ENCODE data around the gene AHR. TPM values are rescaled to one million over a fixed set of nuclear protein-coding genes. Genes with fewer than 3 reads are reported as not detected.

Gene AHR
- 10.8 to 18.0 TPM (median 15.4 TPM) in 5 replicates for total RNA-seq (2022; extraction: Qiagen RNA extraction; ENCODE audit: low read depth)

DNA sequence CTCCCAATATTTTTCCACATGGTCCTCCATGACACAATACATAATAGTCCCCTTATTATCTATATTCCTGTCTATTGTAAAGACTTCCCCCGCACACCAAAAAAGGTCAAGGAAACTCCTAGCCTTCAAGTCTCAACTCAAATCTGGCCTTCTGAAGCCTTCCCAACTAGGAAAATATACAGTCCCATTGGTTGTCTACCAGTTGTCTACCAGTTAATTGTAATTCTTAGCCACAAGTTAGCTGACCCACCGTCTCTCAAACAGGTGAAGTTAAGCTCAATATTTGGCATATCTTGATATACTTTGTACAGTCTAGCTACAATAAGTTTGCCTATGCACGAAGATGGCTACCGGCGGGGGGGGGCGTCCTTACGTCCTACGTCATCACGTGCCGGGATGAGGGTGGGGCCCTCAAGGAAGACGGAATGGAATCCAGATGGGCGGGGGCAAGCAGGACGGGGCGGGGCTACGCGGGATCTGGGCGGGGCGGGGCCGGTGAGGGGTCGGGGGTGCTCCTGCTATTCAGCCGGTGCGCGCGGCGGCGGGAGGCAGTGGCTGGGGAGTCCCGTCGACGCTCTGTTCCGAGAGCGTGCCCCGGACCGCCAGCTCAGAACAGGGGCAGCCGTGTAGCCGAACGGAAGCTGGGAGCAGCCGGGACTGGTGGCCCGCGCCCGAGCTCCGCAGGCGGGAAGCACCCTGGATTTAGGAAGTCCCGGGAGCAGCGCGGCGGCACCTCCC, at the start of gene AHR:
Gene AHR, plus strand, starts transcription at position 551 of the 738 bp plus-strand sequence. CDS start 613 bp downstream, outside the sequence.

